ENCODE measurements around the gene MYZAP.

The MYZAP gene

GRCh38 chr15:57691082-57691481 lies 99.4 kb downstream of the MYZAP start:
- Histone ChIP-seq H3K27ac (ENCODE audit: low read depth, low read length) (no peak overlapping the region), H3K79me2 (ENCODE audit: control insufficient read depth, insufficient read depth, low read length, unreplicated experiment) (no peaks in the 10 kb centered on the region), H3K27me3 (ENCODE audit: insufficient read depth, low read length) (no peaks in the 10 kb centered on the region), H3K4me1 (ENCODE audit: control insufficient read depth, insufficient read depth, low read length, unreplicated experiment) (peaks cover 43% of the 10 kb centered on the region), H2AFZ (ENCODE audit: low read length, unreplicated experiment) (peak overlapping the region; percentile 36), H3K36me3 (ENCODE audit: insufficient read depth, low read length) (no peaks in the 10 kb centered on the region), H3K4me3 (ENCODE audit: low read depth, low read length) (no peak overlapping the region)

- Histone ChIP-seq H3K27me3 (ENCODE audit: insufficient read depth, low read length) (no peaks in the 10 kb centered on the region), H3K36me3 (ENCODE audit: insufficient read depth, low read length) (no peaks in the 10 kb centered on the region), H3K4me1 (ENCODE audit: control insufficient read depth, insufficient read depth, low read length, unreplicated experiment) (peaks cover 42% of the 10 kb centered on the region), H2AFZ (ENCODE audit: low read length, unreplicated experiment) (peak overlapping the region; percentile 5), H3K27ac (ENCODE audit: low read depth, low read length) (peak overlapping the region; percentile 44), H3K79me2 (ENCODE audit: control insufficient read depth, insufficient read depth, low read length, unreplicated experiment) (no peaks in the 10 kb centered on the region), H3K4me3 (ENCODE audit: low read depth, low read length) (no peak overlapping the region)
These were observed 101.0 kb downstream of the MYZAP start for GRCh38 chr15:57692709-57693108.

GRCh38 chr15:57694279-57694678 lies 102.6 kb downstream of the MYZAP start:
- Histone ChIP-seq H3K27me3 (ENCODE audit: insufficient read depth, low read length) (no peaks in the 10 kb centered on the region), H3K27ac (ENCODE audit: low read depth, low read length) (no peak overlapping the region), H3K4me3 (ENCODE audit: low read depth, low read length) (no peak overlapping the region), H2AFZ (ENCODE audit: low read length, unreplicated experiment) (no peak overlapping the region), H3K4me1 (ENCODE audit: control insufficient read depth, insufficient read depth, low read length, unreplicated experiment) (peaks cover 45% of the 10 kb centered on the region), H3K36me3 (ENCODE audit: insufficient read depth, low read length) (no peaks in the 10 kb centered on the region), H3K79me2 (ENCODE audit: control insufficient read depth, insufficient read depth, low read length, unreplicated experiment) (no peaks in the 10 kb centered on the region)

- Histone ChIP-seq H3K27ac (ENCODE audit: low read depth, low read length) (no peak overlapping the region), H3K4me1 (ENCODE audit: control insufficient read depth, insufficient read depth, low read length, unreplicated experiment) (peaks cover 40% of the 10 kb centered on the region), H3K4me3 (ENCODE audit: low read depth, low read length) (no peak overlapping the region), H3K79me2 (ENCODE audit: control insufficient read depth, insufficient read depth, low read length, unreplicated experiment) (no peaks in the 10 kb centered on the region), H3K27me3 (ENCODE audit: insufficient read depth, low read length) (no peaks in the 10 kb centered on the region), H2AFZ (ENCODE audit: low read length, unreplicated experiment) (no peak overlapping the region), H3K36me3 (ENCODE audit: insufficient read depth, low read length) (no peaks in the 10 kb centered on the region)
These were observed 104.4 kb downstream of the MYZAP start for GRCh38 chr15:57696146-57696545.

- Histone ChIP-seq H3K4me1 (ENCODE audit: control insufficient read depth, insufficient read depth, low read length, unreplicated experiment) (peaks cover 30% of the 10 kb centered on the region), H3K27ac (ENCODE audit: low read depth, low read length) (no peak overlapping the region), H2AFZ (ENCODE audit: low read length, unreplicated experiment) (no peak overlapping the region)
These were observed 105.9 kb downstream of the MYZAP start for GRCh38 chr15:57697588-57697987.

GRCh38 chr15:57698243-57698642 lies 106.5 kb downstream of the MYZAP start:
- Histone ChIP-seq H3K4me3 (ENCODE audit: low read depth, low read length) (no peak overlapping the region), H2AFZ (ENCODE audit: low read length, unreplicated experiment) (no peak overlapping the region), H3K4me1 (ENCODE audit: control insufficient read depth, insufficient read depth, low read length, unreplicated experiment) (peaks cover 24% of the 10 kb centered on the region), H3K79me2 (ENCODE audit: control insufficient read depth, insufficient read depth, low read length, unreplicated experiment) (no peaks in the 10 kb centered on the region), H3K27ac (ENCODE audit: low read depth, low read length) (no peak overlapping the region), H3K27me3 (ENCODE audit: insufficient read depth, low read length) (no peaks in the 10 kb centered on the region), H3K36me3 (ENCODE audit: insufficient read depth, low read length) (no peaks in the 10 kb centered on the region)

More at GRCh38 chr15:57697588-57697987, 105.9 kb downstream of the MYZAP start:
- H3K27me3 ChIP-seq (ENCODE audit: insufficient read depth, low read length): no peaks in the 10 kb centered on the region
- no peaks in the 10 kb centered on the region for H3K36me3 ChIP-seq (ENCODE audit: insufficient read depth, low read length)
- no peak overlapping the region for H3K4me3 ChIP-seq (ENCODE audit: low read depth, low read length)
- no peaks in the 10 kb centered on the region for H3K79me2 ChIP-seq (ENCODE audit: control insufficient read depth, insufficient read depth, low read length, unreplicated experiment)

- Histone ChIP-seq H3K36me3 (ENCODE audit: insufficient read depth, low read length) (no peaks in the 10 kb centered on the region), H3K4me3 (ENCODE audit: low read depth, low read length) (no peak overlapping the region), H3K27me3 (ENCODE audit: insufficient read depth, low read length) (no peaks in the 10 kb centered on the region), H3K79me2 (ENCODE audit: control insufficient read depth, insufficient read depth, low read length, unreplicated experiment) (no peaks in the 10 kb centered on the region), H2AFZ (ENCODE audit: low read length, unreplicated experiment) (no peak overlapping the region), H3K27ac (ENCODE audit: low read depth, low read length) (no peak overlapping the region), H3K4me1 (ENCODE audit: control insufficient read depth, insufficient read depth, low read length, unreplicated experiment) (peaks cover 17% of the 10 kb centered on the region)
These were observed 107.3 kb downstream of the MYZAP start for GRCh38 chr15:57698991-57699390.

GRCh38 chr15:57703387-57703786 lies 111.7 kb downstream of the MYZAP start:
- H3K27me3 ChIP-seq (ENCODE audit: insufficient read depth, low read length): no peaks in the 10 kb centered on the region

GRCh38 chr15:57704441-57704840 lies 112.7 kb downstream of the MYZAP start:
- H3K79me2 ChIP-seq (ENCODE audit: control insufficient read depth, insufficient read depth, low read length, unreplicated experiment): peaks cover 29% of the 10 kb centered on the region
- no peak overlapping the region for H2AFZ ChIP-seq (ENCODE audit: low read length, unreplicated experiment)
- H3K27ac ChIP-seq (ENCODE audit: low read depth, low read length): no peak overlapping the region
- peaks cover 5% of the 10 kb centered on the region; the same call in 1 of the 2 replicates for H3K36me3 ChIP-seq (ENCODE audit: insufficient read depth, low read length)
- H3K4me3 ChIP-seq (ENCODE audit: low read depth, low read length): no peak overlapping the region
- no peaks in the 10 kb centered on the region for H3K27me3 ChIP-seq (ENCODE audit: insufficient read depth, low read length)
- H3K4me1 ChIP-seq (ENCODE audit: control insufficient read depth, insufficient read depth, low read length, unreplicated experiment): peaks cover 14% of the 10 kb centered on the region

More at GRCh38 chr15:57703387-57703786, 111.7 kb downstream of the MYZAP start:
- Histone ChIP-seq H3K4me1 (ENCODE audit: control insufficient read depth, insufficient read depth, low read length, unreplicated experiment) (peaks cover 8% of the 10 kb centered on the region), H3K4me3 (ENCODE audit: low read depth, low read length) (no peak overlapping the region), H3K27ac (ENCODE audit: low read depth, low read length) (no peak overlapping the region), H3K36me3 (ENCODE audit: insufficient read depth, low read length) (no peaks in the 10 kb centered on the region), H2AFZ (ENCODE audit: low read length, unreplicated experiment) (no peak overlapping the region), H3K79me2 (ENCODE audit: control insufficient read depth, insufficient read depth, low read length, unreplicated experiment) (peaks cover 18% of the 10 kb centered on the region)

- H3K27me3 ChIP-seq (ENCODE audit: insufficient read depth, low read length): no peaks in the 10 kb centered on the region
- peak overlapping the region; percentile 84 for H3K4me3 ChIP-seq (ENCODE audit: low read depth, low read length)
- H3K4me1 ChIP-seq (ENCODE audit: control insufficient read depth, insufficient read depth, low read length, unreplicated experiment): peaks cover 14% of the 10 kb centered on the region
- peak overlapping the region; percentile 92 for H2AFZ ChIP-seq (ENCODE audit: low read length, unreplicated experiment)
- H3K79me2 ChIP-seq (ENCODE audit: control insufficient read depth, insufficient read depth, low read length, unreplicated experiment): peaks cover 43% of the 10 kb centered on the region
- peak overlapping the region; percentile 74 for H3K27ac ChIP-seq (ENCODE audit: low read depth, low read length)
- peaks cover 19% of the 10 kb centered on the region for H3K36me3 ChIP-seq (ENCODE audit: insufficient read depth, low read length)
These were observed 114.2 kb downstream of the MYZAP start for GRCh38 chr15:57705746-57706404.

All from ACC112 (cell line).